Stimulated activated CD4-positive, alpha-beta T cell treated with anti-CD3 and anti-CD28 coated beads, Interleukin-12 subunit alpha, Interleukin-12 subunit beta, amount 100 ng/mL, for 4 hours (primary cell): ENCODE measurements around the gene SRSF9.
"Not testable (repeated sequence)": the region's sequence is repeated elsewhere in the genome, so short reads cannot be mapped to it uniquely, and the experiment has no call there.

ENCODE experiments used
- DNase-seq: peaks from one replicate; pipeline ENCODE4 v3.0.0-alpha.2; 2020

Gene SRSF9

GRCh38 chr12:120469450-120470149 lies at the start of gene SRSF9:
Gene SRSF9, minus strand, starts transcription at chr12:120469748. Its CDS starts 139 bp downstream, at chr12:120469609.
- DNase-seq, result peak; percentile 97

- not testable (repeated sequence) for DNase-seq
Observed at GRCh38 chr12:120519324-120519723, 49.8 kb upstream of the SRSF9 start.

GRCh38 chr12:120515496-120515895 lies 45.9 kb upstream of the SRSF9 start:
- DNase-seq, result no peak

GRCh38 chr12:120514002-120514401 lies 44.5 kb upstream of the SRSF9 start:
- no peak for DNase-seq

GRCh38 chr12:120508537-120508936 lies 39.0 kb upstream of the SRSF9 start:
- no peak for DNase-seq

- no peak for DNase-seq
Observed at GRCh38 chr12:120504587-120504986, 35.0 kb upstream of the SRSF9 start.

DNA sequence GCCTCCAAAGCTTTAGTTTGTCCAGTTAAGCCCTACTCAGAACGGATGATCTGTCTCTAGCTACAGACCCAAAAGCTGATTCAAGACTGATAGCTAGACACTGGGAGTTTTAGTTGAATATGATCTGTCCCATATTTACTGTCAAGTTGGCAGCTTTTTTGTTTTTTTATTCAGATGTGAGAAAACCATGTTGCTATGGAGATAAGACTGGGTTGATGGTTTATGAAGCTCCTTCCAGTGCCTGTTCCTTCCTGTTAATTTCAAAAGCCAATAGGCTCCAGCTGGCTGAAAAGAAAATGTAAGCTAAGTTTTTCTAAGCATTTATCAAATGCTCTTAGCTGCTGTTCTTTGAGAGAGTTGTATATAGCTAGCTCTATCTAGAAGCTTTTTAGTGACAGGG lies 31.0 kb upstream of the SRSF9 start:
- DNase-seq, result no peak

- no peak for DNase-seq
Observed at GRCh38 chr12:120498870-120499515, 29.4 kb upstream of the SRSF9 start.

GRCh38 chr12:120497524-120498150 lies 28.1 kb upstream of the SRSF9 start:
- no peak for DNase-seq

DNA sequence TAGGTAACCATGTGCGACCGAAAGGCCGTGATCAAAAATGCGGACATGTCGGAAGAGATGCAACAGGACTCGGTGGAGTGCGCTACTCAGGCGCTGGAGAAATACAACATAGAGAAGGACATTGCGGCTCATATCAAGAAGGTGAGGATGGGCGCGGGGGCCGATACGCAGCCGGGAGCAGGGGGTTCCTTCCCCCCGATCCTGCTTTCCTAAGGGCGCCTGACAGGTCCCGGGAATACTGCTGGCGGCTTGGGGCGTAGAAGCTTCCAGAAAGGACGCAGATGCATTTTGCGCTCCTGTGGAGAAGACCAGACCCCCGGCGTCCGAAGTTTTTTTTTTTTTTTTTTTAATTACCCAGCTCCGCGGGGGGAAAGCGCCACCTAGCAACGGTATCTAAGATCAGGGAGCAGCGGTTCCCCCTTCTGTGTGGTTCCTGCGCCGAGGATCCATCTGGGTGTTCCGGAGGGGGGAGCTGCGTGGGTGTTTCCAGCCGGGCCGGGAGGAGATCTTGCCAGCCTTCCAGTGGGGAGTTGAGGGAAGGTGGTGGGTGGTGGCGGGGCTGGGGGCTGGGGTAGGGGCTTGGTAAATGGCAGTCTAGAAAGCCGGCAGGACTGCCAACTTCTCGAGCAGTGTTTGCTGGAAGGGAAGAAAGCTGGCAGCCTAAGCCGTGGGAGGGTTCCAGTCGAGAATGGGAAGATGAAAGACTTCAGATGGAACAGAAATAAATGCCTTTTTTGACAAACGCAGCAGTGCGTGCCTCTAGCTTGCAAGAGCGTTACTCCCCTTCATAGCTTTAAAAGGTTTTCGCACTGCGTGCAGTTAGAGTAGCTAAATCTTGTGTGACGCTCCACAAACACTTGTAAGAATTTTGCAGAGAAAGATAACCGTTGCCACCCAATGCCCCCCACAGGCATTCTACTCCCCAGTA lies 27.1 kb upstream of the SRSF9 start:
- peak; percentile 42 for DNase-seq

- peak; percentile 98 for DNase-seq
Observed at GRCh38 chr12:120495731-120496412, 26.3 kb upstream of the SRSF9 start, which contains the start of gene DYNLL1. Gene DYNLL1, plus strand, starts transcription at chr12:120496113. Its CDS starts 309 bp downstream, at chr12:120496422.

DNA sequence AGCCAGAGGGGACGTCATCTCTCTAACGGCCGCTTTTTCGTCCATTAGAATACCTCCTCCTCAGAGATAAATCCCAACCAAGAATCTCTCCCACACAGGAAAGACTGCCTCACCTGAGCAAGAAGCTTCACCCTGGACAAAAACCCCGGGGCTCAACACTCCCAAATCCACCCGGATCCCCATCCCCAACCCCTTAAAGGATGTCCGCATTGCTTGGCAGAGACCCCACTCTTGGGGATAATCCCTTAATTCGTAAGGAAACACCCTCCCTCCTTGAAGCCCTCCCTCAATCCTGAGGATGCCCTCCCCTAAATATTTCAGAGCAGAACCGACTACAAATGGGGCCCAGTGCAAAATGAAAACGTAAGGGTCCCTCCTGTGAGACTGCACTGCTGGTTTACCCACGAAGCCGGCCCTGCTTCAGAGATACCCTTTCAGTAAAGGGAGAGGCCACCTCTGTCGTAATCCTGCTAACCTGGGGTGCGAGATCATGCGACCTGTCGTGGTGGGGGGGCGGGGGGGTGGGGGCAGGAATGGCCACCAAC lies 25.7 kb upstream of the SRSF9 start:
- DNase-seq, result no peak

DNA sequence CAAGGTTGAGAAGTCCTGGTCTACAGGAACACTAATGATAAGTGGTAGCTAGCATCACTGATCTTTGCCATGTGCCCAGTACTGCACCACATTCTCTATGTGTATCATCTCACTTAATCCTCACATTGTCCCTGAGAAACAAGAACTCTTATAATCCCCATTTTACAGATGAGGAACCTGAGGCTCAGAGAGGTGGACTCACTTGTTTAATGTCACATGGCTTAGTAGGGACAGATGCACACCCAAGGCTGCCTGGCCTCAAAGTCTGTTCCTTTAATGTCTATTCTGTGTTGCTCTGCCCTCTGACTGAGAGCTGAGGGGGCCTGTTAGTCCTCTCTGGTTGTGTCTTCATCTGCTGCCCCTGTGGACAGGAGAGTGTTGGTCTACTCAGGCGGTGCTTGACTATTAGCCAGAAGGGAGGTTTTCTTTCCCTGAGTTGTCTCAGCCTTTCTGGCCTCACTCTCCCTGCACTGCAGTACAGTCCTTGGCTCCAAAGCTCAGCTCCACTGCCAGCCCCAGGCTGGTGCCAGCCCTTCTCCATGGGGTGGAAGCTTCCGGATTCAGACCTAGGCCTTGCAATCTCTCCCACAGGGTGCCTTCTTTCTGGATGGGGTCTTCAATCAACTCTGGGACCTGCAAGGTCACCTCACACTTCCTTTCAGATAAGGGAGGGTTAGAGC lies 21.4 kb upstream of the SRSF9 start:
- no peak for DNase-seq

GRCh38 chr12:120490325-120490724 lies 20.8 kb upstream of the SRSF9 start:
- DNase-seq, result no peak

DNA sequence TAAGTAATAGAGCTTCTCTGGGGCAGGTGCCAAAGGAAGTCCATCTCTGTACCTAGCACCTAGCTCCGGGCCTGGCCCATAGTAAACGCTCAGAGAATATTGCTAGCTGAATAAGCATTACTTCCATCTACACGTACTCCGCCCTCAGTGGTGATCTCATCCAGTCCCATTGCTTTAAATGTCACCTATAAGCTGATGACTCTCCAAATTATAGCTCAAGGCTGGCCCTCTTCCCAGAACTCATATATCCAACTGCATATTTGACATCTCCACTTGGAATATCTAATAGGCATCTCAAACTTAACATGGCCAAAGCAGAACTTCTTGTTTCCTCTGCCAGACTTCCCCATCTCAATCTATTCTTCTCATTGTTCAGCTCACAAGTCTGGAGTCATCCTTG lies 19.5 kb upstream of the SRSF9 start:
- DNase-seq, result no peak

GRCh38 chr12:120488057-120488640 lies 18.6 kb upstream of the SRSF9 start:
- no peak for DNase-seq

- DNase-seq, result not testable (repeated sequence)
Observed at GRCh38 chr12:120487552-120487951, 18.0 kb upstream of the SRSF9 start.

DNA sequence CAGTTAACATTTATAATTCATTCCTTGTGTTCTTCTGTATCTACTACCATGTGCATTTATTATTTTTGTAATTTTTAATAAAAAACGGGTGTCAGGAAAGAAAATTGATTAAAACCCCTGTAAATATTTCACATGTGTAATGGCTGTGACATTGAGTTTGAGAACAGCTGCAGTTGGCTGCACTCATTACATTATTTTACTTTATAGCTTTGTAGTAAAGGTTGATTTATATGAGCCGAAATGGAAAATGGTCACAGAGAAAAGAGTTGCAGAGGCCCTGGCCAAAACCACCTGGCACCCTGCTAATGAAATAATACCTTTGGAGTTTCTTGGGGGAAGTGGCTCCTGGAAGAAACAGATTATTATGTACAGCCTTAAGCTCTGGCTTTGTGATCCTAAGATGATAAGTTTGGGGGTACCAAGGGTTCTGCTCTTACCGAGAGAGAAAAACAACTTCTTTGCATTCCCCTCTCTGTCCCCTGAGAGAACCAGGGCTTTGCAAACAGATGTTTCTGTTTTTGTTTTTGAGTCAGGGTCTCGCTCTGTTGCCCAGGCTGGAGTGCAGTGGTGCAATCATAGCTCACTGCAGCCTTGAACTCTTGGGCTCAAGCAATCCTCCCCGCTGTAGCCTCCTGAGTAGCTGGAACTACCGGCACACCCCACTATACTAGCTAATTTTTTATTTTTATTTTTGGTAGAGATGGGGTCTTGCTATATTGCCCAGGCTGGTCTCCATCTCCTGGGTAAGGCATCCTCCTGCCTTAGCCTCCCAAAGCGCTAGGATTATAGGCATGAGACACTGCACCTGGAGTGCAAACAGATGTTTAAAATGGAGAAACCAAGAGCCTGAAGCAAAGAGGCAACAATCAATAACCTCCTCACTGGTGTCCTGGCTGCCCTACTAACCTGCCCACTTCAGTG lies 16.7 kb upstream of the SRSF9 start:
- DNase-seq, result no peak

DNA sequence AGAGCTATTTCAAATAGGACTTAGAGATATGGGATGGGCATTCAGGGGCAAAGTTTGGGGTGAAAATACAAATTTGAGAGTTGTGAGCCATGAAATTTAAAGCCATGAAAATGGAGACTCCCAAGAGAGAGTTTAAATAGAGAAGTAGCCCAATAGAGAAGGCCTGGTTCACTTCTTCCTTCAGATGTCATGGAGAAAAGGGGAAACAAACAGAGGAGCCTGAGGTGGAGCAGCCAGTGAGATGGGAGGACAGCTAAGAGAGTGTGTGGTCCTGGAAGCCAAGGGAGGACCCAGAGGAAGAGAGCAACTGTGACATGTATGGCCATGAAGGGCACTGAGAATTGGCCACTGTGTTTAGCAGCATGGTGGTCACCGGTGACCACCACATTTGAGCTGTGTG lies 14.1 kb upstream of the SRSF9 start:
- DNase-seq, result no peak
